Osteocyte (in vitro differentiated cells): ENCODE data around the gene LRCH1. TPM values are rescaled to one million over a fixed set of nuclear protein-coding genes. Genes with fewer than 3 reads are reported as not detected.

Experiments
- DNase-seq: peaks from one replicate; pipeline ENCODE4 v3.0.0; 2021; ENCODE audit warnings: mixed read lengths; ENCODE audit not compliant: unreplicated experiment; ENCODE audit errors: extremely low spot score
- H3K27ac Mint-ChIP-seq: one replicate; pipeline ENCODE4 v1.8.0; 2021; ENCODE audit warnings: mild to moderate bottlenecking, mixed read lengths; ENCODE audit not compliant: unreplicated experiment
- H3K27me3 Mint-ChIP-seq: one replicate; pipeline ENCODE4 v1.8.0; 2021; ENCODE audit warnings: mixed read lengths; ENCODE audit not compliant: unreplicated experiment
- H3K36me3 Mint-ChIP-seq: one replicate; pipeline ENCODE4 v1.8.0; 2021; ENCODE audit warnings: mixed read lengths; ENCODE audit not compliant: unreplicated experiment
- H3K4me1 Mint-ChIP-seq: one replicate; pipeline ENCODE4 v1.8.0; 2021; ENCODE audit warnings: mixed read lengths; ENCODE audit not compliant: unreplicated experiment
- H3K4me3 Mint-ChIP-seq: one replicate; pipeline ENCODE4 v1.8.0; 2021; ENCODE audit warnings: mild to moderate bottlenecking, moderate library complexity, mixed read lengths; ENCODE audit not compliant: unreplicated experiment
- H3K9me3 Mint-ChIP-seq: one replicate; pipeline ENCODE4 v1.8.0; 2021; ENCODE audit warnings: mixed read lengths; ENCODE audit not compliant: unreplicated experiment
- CTCF ChIP-seq: fragments of 200-600 bp; sonication (generic); IDR thresholded peaks from 2 replicates; pipeline ENCODE4 v1.5.0; 2021; ENCODE audit warnings: antibody characterized with exemption, mild to moderate bottlenecking, moderate library complexity
- total RNA-seq: library from RNA; stranded (reverse); gene quantifications from 2 replicates; pipeline ENCODE4 v1.2.1, GENCODE V29; 2021

The LRCH1 gene
- total RNA-seq, 1 donor from 2014 or later = 13.9 TPM

GRCh38 chr13:46715363-46715762 is 162.4 kb downstream of the LRCH1 start:
- no peak for TF ChIP-seq CTCF
- Mint-ChIP-seq H3K27ac (no peak overlapping the region), H3K36me3 (peaks cover 24% of the 10 kb centered on the region), H3K9me3 (no peaks in the 10 kb centered on the region), H3K4me1 (peaks cover 23% of the 10 kb centered on the region), H3K4me3 (no peak overlapping the region), H3K27me3 (no peaks in the 10 kb centered on the region)
- DNase-seq = no peak

- H3K4me3 Mint-ChIP-seq = no peak overlapping the region
- no peak for TF ChIP-seq CTCF
- peaks cover 25% of the 10 kb centered on the region for H3K4me1 Mint-ChIP-seq
- no peaks in the 10 kb centered on the region for H3K9me3 Mint-ChIP-seq
- peak overlapping the region; percentile 42 for H3K27ac Mint-ChIP-seq
- H3K27me3 Mint-ChIP-seq = no peaks in the 10 kb centered on the region
- peaks cover 23% of the 10 kb centered on the region for H3K36me3 Mint-ChIP-seq
- no peak for DNase-seq
Observed at GRCh38 chr13:46716821-46717220, 163.9 kb downstream of the LRCH1 start.

- H3K9me3 Mint-ChIP-seq = no peaks in the 10 kb centered on the region
- no peaks in the 10 kb centered on the region for H3K27me3 Mint-ChIP-seq
- no peak for TF ChIP-seq CTCF
- no peak for DNase-seq
- H3K4me1 Mint-ChIP-seq = peaks cover 25% of the 10 kb centered on the region
- H3K36me3 Mint-ChIP-seq = peaks cover 22% of the 10 kb centered on the region
- peak overlapping the region; percentile 42 for H3K27ac Mint-ChIP-seq
- no peak overlapping the region for H3K4me3 Mint-ChIP-seq
Observed at GRCh38 chr13:46717275-46717674, 164.3 kb downstream of the LRCH1 start.

GRCh38 chr13:46717856-46718255 is 164.9 kb downstream of the LRCH1 start:
- Mint-ChIP-seq H3K9me3 (no peaks in the 10 kb centered on the region), H3K36me3 (peaks cover 20% of the 10 kb centered on the region), H3K4me3 (no peak overlapping the region), H3K4me1 (peaks cover 25% of the 10 kb centered on the region), H3K27me3 (no peaks in the 10 kb centered on the region), H3K27ac (no peak overlapping the region)
- TF ChIP-seq CTCF = no peak
- no peak for DNase-seq

GRCh38 chr13:46720189-46720588 is 167.2 kb downstream of the LRCH1 start:
- no peak overlapping the region for H3K4me3 Mint-ChIP-seq
- H3K4me1 Mint-ChIP-seq = peaks cover 25% of the 10 kb centered on the region
- H3K27ac Mint-ChIP-seq = no peak overlapping the region

More at GRCh38 chr13:46720189-46720588, 167.2 kb downstream of the LRCH1 start:
- no peaks in the 10 kb centered on the region for H3K9me3 Mint-ChIP-seq
- DNase-seq = no peak
- H3K36me3 Mint-ChIP-seq = peaks cover 30% of the 10 kb centered on the region
- H3K27me3 Mint-ChIP-seq = no peaks in the 10 kb centered on the region
- TF ChIP-seq CTCF = no peak
